Upper lobe of left lung (tissue), 6 donors: Measurements from ENCODE around the gene IL1RL1. TPM values are rescaled to one million over a fixed set of nuclear protein-coding genes. Genes with fewer than 3 reads are reported as not detected.

Source experiments
- ATAC-seq, 2 donors: fragments of 200-7000 bp; cut with Tn5 transposase; one replicate each; pipeline ENCODE4 v1.9.1; 2022; ENCODE audit warnings: mild to moderate bottlenecking in 2 of 2, moderate library complexity in 2 of 2; ENCODE audit not compliant: low FRiP score in 2 of 2
- DNase-seq, 2 donors: peaks; one replicate each; pipeline ENCODE4 v3.0.0-alpha.2; 2019 to 2020
- H3K27ac ChIP-seq, 4 donors: fragments of 200-600 bp; sonication (generic); one replicate each; pipeline ENCODE4 v1.5.1; 2016 to 2019
- H3K27me3 ChIP-seq, 4 donors: fragments of 200-600 bp; sonication (generic); one replicate each; pipeline ENCODE4 v1.5.1; 2017 to 2019
- H3K36me3 ChIP-seq, 4 donors: fragments of 200-600 bp; sonication (generic); one replicate each; pipeline ENCODE4 v1.5.1; 2016 to 2019
- H3K4me1 ChIP-seq, 4 donors: fragments of 200-600 bp; sonication (generic); one replicate each; pipeline ENCODE4 v1.5.1; 2018 to 2019
- H3K4me3 ChIP-seq, 4 donors: fragments of 200-600 bp; sonication (generic); one replicate each; pipeline ENCODE4 v1.5.1; 2017 to 2019; ENCODE audit warnings: mild to moderate bottlenecking in 2 of 4, moderate library complexity in 1 of 4
- H3K9me3 ChIP-seq, 4 donors: fragments of 200-600 bp; sonication (generic); one replicate each; pipeline ENCODE4 v1.5.1; 2018 to 2019
- CTCF ChIP-seq, 6 experiments: fragments of 450-650 bp in 4 of 6; fragments of 200-600 bp in 2 of 6; sonication (generic) in 2 of 6; IDR thresholded peaks; one replicate each; pipeline ENCODE4 v1.5.1; 2016 to 2019; ENCODE audit warnings: antibody characterized with exemption in 6 of 6
- EP300 ChIP-seq, 4 donors: sonication (generic); formaldehyde crosslinking; IDR thresholded peaks; one replicate each; pipeline ENCODE4 v1.5.1; 2017; ENCODE audit warnings: antibody characterized with exemption in 4 of 4, control low read depth in 2 of 4
- POLR2A ChIP-seq, 4 donors: fragments of 450-650 bp; IDR thresholded peaks; one replicate each; pipeline ENCODE4 v1.5.1; 2016 to 2017; ENCODE audit warnings: antibody characterized with exemption in 4 of 4, mild to moderate bottlenecking in 2 of 4
- POLR2AphosphoS5 ChIP-seq, 2 donors: sonication (generic); formaldehyde crosslinking; IDR thresholded peaks; one replicate each; pipeline ENCODE4 v1.5.1; 2017; ENCODE audit warnings: antibody characterized with exemption in 2 of 2
- WGBS, 2 donors: methylation state at CpG; one replicate each; pipeline ENCODE4 v1.1.5; 2017 to 2018; 5-methylcytosine and 5-hydroxymethylcytosine counted together
- total RNA-seq, 6 donors: library from RNA; depleted of rRNA in 4 of 6; stranded (reverse); fragments of >200 nt in 4 of 6; gene quantifications; one replicate each; pipeline versions ENCODE4 v1.1.0 to v1.2.1, GENCODE V29; 2016 to 2021
- donor health status: DM: no; HTN: no; CAD: no; lungs with moderate emphysema.
- donor health status: DM: no; HTN: yes; CAD: no; lungs with severe emphysema.

Gene IL1RL1
- total RNA-seq, 6 donors from 2014 or later: 26.2 to 203 (median 53.1) TPM

GRCh38 chr2:102268510-102269199 is 42.7 kb upstream of the IL1RL1 start:
- DNase-seq (no peak), ATAC-seq (peak in 1 of 2 donors; percentile 18)
- Histone ChIP-seq H3K27me3 (no peaks in the 10 kb centered on the region), H3K4me3 (no peak overlapping the region), H3K9me3 (no peaks in the 10 kb centered on the region), H3K27ac (peak overlapping the region in 3 of 4 donors; percentile 3 to 36 (median 30)), H3K36me3 (no peaks in the 10 kb centered on the region), H3K4me1 (peaks cover 3 to 19% (median 12%) of the 10 kb centered on the region in 4 donors)
- TF ChIP-seq POLR2AphosphoS5 (IDR thresholded peaks at IDR 0.05): no peak
- no peak for TF ChIP-seq EP300 (IDR thresholded peaks at IDR 0.05)
- no peak for TF ChIP-seq POLR2A (IDR thresholded peaks at IDR 0.05)
- TF ChIP-seq CTCF (IDR thresholded peaks at IDR 0.05): no peak
- WGBS, 2 donors: 96 to 98% methylated on average over 4 of the region's 4 CpGs

- peak overlapping the region; percentile 3 to 36 (median 26) for H3K27ac ChIP-seq
- 91 to 93% methylated on average over 4 of the region's 4 CpGs for WGBS, 2 donors
- no peaks in the 10 kb centered on the region for H3K9me3 ChIP-seq
- peaks cover 6 to 19% (median 14%) of the 10 kb centered on the region in 4 donors for H3K4me1 ChIP-seq
- no peak for DNase-seq
- ATAC-seq: no peak
- no peaks in the 10 kb centered on the region for H3K36me3 ChIP-seq
- H3K4me3 ChIP-seq: no peak overlapping the region
- no peaks in the 10 kb centered on the region for H3K27me3 ChIP-seq
- TF ChIP-seq EP300 (IDR thresholded peaks at IDR 0.05) (no peak), POLR2AphosphoS5 (IDR thresholded peaks at IDR 0.05) (no peak), CTCF (IDR thresholded peaks at IDR 0.05) (no peak), POLR2A (IDR thresholded peaks at IDR 0.05) (no peak)
These were observed 42.2 kb upstream of the IL1RL1 start for GRCh38 chr2:102269200-102269524.

GRCh38 chr2:102271844-102272243 is 39.5 kb upstream of the IL1RL1 start:
- Histone ChIP-seq H3K4me1 (peaks cover 11 to 23% (median 17%) of the 10 kb centered on the region in 4 donors), H3K36me3 (no peaks in the 10 kb centered on the region), H3K9me3 (no peaks in the 10 kb centered on the region), H3K4me3 (no peak overlapping the region), H3K27ac (peak overlapping the region in 2 of 4 donors; percentile 78 to 86), H3K27me3 (no peaks in the 10 kb centered on the region)
- ATAC-seq: no peak
- DNase-seq: no peak
- WGBS, 2 donors: 58% methylated on average over 5 of the region's 5 CpGs
- TF ChIP-seq POLR2A (IDR thresholded peaks at IDR 0.05): no peak
- no peak for TF ChIP-seq EP300 (IDR thresholded peaks at IDR 0.05)
- no peak for TF ChIP-seq CTCF (IDR thresholded peaks at IDR 0.05)
- no peak for TF ChIP-seq POLR2AphosphoS5 (IDR thresholded peaks at IDR 0.05)

GRCh38 chr2:102273619-102274211 is 37.6 kb upstream of the IL1RL1 start:
- Histone ChIP-seq H3K4me3 (no peak overlapping the region), H3K9me3 (no peaks in the 10 kb centered on the region), H3K27ac (peak overlapping the region; percentile 78 to 91 (median 83)), H3K36me3 (no peaks in the 10 kb centered on the region), H3K27me3 (no peaks in the 10 kb centered on the region), H3K4me1 (peaks cover 9 to 23% (median 14%) of the 10 kb centered on the region in 4 donors)
- peak; percentile 72 to 82 for ATAC-seq
- no peak for DNase-seq
- peak in 2 of 6 experiments; percentile 17 to 19 for TF ChIP-seq CTCF (IDR thresholded peaks at IDR 0.05)
- peak; percentile 100 for TF ChIP-seq EP300 (IDR thresholded peaks at IDR 0.05)
- TF ChIP-seq POLR2A (IDR thresholded peaks at IDR 0.05): peak in 1 of 4 donors; percentile 47
- peak; percentile 94 to 100 for TF ChIP-seq POLR2AphosphoS5 (IDR thresholded peaks at IDR 0.05)
- 40 to 44% methylated on average over 6 of the region's 6 CpGs for WGBS, 2 donors
